Liver (tissue), 3 donors: ENCODE results near the gene TP53I11.

Experiments used
- CTCF ChIP-seq: fragments of 150-350 bp; IDR thresholded peaks from 2 replicates; pipeline ENCODE4 v1.5.1; 2017; ENCODE audit warnings: improper control_type of control experiment, low read depth, low read length; ENCODE audit not compliant: missing input control
- SP1 ChIP-seq: IDR thresholded peaks from 2 replicates; pipeline ENCODE4 v1.6.1; 2018; ENCODE audit warnings: antibody characterized with exemption, mild to moderate bottlenecking
- donor health status: healthy.
- donor health status: healthy.

- TF ChIP-seq CTCF (no peak), SP1 (no peak)
Measured at GRCh38 chr11:44944181-44944852, 6.4 kb downstream of the TP53I11 start.
